ENCODE data around the gene IL1RAP. TPM values are rescaled to one million over a fixed set of nuclear protein-coding genes. Genes with fewer than 3 reads are reported as not detected.

IL1RAP gene
- total RNA-seq, 2 experiments from 2014 or later: 2.1 to 5.6 TPM

DNA sequence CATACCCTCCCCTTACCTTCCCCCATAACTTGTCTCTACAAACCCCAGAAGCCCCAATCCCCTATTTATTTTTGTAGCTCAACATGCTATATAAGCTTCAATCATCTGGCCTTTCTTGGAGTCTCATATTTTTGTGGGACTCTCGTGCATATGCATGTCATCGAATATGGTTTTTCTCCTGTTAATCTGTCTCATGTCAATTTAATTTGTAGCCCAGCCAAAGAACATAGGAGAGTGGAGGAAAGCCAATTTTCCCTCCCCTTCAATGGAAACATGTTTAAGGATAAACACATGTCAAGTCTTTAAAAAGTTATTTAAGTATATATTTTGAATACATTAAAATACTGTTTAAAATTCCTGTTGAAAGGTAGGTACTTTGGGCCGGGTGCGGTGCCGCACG is 176.4 kb downstream of the IL1RAP start:
- Histone ChIP-seq H3K9me3 (ENCODE audit: low read length) (no peaks in the 10 kb centered on the region), H3K27ac (ENCODE audit: low read depth, low read length, poor library complexity, severe bottlenecking) (no peak overlapping the region), H3K4me1 (ENCODE audit: insufficient read depth, low read length, poor library complexity, severe bottlenecking) (no peaks in the 10 kb centered on the region), H3K9me2 (ENCODE audit: insufficient read depth, low read length) (no peaks in the 10 kb centered on the region), H2AFZ (ENCODE audit: low read length) (no peak overlapping the region), H4K20me1 (ENCODE audit: insufficient read depth, low read length) (no peaks in the 10 kb centered on the region), H3K4me3 (ENCODE audit: low read depth, low read length, poor library complexity, severe bottlenecking) (no peak overlapping the region), H3K4me2 (ENCODE audit: low read length) (no peak overlapping the region), H3K79me2 (ENCODE audit: insufficient read depth, low read depth, low read length) (no peaks in the 10 kb centered on the region), H3K36me3 (ENCODE audit: insufficient read depth, low read length) (no peaks in the 10 kb centered on the region)
- no peak for DNase-seq (ENCODE audit: low spot score)
- BruUV-seq (replicated peaks): no TSS peak
- TF ChIP-seq, protein P1, sequence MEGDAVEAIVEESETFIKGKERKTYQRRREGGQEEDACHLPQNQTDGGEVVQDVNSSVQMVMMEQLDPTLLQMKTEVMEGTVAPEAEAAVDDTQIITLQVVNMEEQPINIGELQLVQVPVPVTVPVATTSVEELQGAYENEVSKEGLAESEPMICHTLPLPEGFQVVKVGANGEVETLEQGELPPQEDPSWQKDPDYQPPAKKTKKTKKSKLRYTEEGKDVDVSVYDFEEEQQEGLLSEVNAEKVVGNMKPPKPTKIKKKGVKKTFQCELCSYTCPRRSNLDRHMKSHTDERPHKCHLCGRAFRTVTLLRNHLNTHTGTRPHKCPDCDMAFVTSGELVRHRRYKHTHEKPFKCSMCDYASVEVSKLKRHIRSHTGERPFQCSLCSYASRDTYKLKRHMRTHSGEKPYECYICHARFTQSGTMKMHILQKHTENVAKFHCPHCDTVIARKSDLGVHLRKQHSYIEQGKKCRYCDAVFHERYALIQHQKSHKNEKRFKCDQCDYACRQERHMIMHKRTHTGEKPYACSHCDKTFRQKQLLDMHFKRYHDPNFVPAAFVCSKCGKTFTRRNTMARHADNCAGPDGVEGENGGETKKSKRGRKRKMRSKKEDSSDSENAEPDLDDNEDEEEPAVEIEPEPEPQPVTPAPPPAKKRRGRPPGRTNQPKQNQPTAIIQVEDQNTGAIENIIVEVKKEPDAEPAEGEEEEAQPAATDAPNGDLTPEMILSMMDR (conservative IDR thresholded peaks at IDR 0.05; ENCODE audit: low read length): no peak
- no peak for TF ChIP-seq EZH2phosphoT487 (IDR thresholded peaks at IDR 0.05; ENCODE audit: borderline replicate concordance, low read depth, low read length)
- CTCF ChIA-PET (ENCODE audit: unreplicated experiment): no interaction called here
- POLR2A ChIA-PET: no interaction called here
- intact Hi-C loops (cut with micrococcal nuclease; ENCODE audit: unreplicated experiment): no loop called here

DNA sequence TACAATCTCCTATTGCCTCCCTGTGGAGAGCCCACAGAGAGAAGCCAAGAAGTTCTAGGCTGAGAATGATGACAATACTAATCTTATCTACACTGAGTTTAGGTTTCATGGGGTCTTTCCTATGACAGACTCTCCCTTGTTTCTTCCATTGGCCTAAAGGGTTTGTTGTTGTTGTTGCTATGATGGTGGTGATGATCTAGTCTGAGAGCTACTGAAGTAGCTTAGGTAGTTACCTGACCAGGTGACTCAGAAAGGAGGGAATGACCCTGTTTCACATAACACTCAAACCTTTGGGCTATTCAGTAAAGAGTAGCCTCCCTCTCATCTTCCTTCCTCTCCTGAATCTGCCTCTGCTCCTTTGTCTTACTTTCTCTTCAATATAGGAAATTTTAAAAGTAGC is 178.4 kb downstream of the IL1RAP start:
- Histone ChIP-seq H3K27ac (ENCODE audit: low read depth, low read length, poor library complexity, severe bottlenecking) (no peak overlapping the region), H3K79me2 (ENCODE audit: insufficient read depth, low read depth, low read length) (no peaks in the 10 kb centered on the region), H3K4me2 (ENCODE audit: low read length) (no peak overlapping the region), H3K36me3 (ENCODE audit: insufficient read depth, low read length) (no peaks in the 10 kb centered on the region), H3K9me3 (ENCODE audit: low read length) (no peaks in the 10 kb centered on the region), H3K4me1 (ENCODE audit: insufficient read depth, low read length, poor library complexity, severe bottlenecking) (no peaks in the 10 kb centered on the region), H2AFZ (ENCODE audit: low read length) (no peak overlapping the region), H3K4me3 (ENCODE audit: low read depth, low read length, poor library complexity, severe bottlenecking) (no peak overlapping the region), H3K9me2 (ENCODE audit: insufficient read depth, low read length) (no peaks in the 10 kb centered on the region), H4K20me1 (ENCODE audit: insufficient read depth, low read length) (no peaks in the 10 kb centered on the region)
- intact Hi-C loops (cut with micrococcal nuclease; ENCODE audit: unreplicated experiment): no loop called here
- no peak for DNase-seq (ENCODE audit: low spot score)
- TF ChIP-seq EZH2phosphoT487 (IDR thresholded peaks at IDR 0.05; ENCODE audit: borderline replicate concordance, low read depth, low read length): no peak
- TF ChIP-seq, protein P1 (conservative IDR thresholded peaks at IDR 0.05; ENCODE audit: low read length): no peak
- POLR2A ChIA-PET: no interaction called here
- CTCF ChIA-PET (ENCODE audit: unreplicated experiment): no interaction called here
- no TSS peak for BruUV-seq (replicated peaks)

DNA sequence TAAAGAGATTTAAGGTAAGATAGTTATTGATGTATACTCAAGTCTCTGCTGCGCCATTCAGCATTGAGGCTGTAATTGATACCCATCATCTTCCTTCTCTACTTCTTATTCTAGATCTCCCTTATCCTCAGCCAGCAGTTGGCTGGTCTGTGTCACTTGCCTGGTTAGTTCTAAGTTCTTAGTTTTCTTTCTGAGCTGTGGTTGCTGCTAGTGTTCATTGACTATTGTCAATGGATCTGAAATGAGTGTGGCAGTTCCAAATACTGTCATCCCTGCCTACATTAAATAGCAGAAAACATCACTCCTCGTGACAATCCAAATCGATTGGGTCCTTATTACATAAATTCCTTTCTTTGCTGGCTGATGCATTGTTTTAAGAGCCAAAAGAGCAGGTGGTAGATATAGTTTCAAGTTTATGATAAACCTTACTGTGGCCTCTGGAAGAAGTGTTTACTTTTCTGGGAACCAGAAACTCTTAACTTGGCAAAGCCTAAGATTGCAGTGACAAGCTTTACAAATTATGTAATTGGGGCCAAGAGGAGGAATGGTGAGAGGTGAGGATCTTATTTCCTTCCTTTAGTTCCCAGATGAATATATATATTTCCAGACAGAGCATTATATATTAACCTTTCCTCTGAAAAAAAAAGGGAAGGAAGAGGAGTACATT is 180.6 kb downstream of the IL1RAP start:
- Histone ChIP-seq H3K4me3 (ENCODE audit: low read depth, low read length, poor library complexity, severe bottlenecking) (no peak overlapping the region), H3K36me3 (ENCODE audit: insufficient read depth, low read length) (no peaks in the 10 kb centered on the region), H3K9me3 (ENCODE audit: low read length) (no peaks in the 10 kb centered on the region), H3K79me2 (ENCODE audit: insufficient read depth, low read depth, low read length) (no peaks in the 10 kb centered on the region), H3K27ac (ENCODE audit: low read depth, low read length, poor library complexity, severe bottlenecking) (no peak overlapping the region), H3K4me2 (ENCODE audit: low read length) (no peak overlapping the region), H3K4me1 (ENCODE audit: insufficient read depth, low read length, poor library complexity, severe bottlenecking) (no peaks in the 10 kb centered on the region), H3K9me2 (ENCODE audit: insufficient read depth, low read length) (no peaks in the 10 kb centered on the region), H4K20me1 (ENCODE audit: insufficient read depth, low read length) (no peaks in the 10 kb centered on the region), H2AFZ (ENCODE audit: low read length) (no peak overlapping the region)
- DNase-seq (ENCODE audit: low spot score): no peak
- TF ChIP-seq, protein P1 (conservative IDR thresholded peaks at IDR 0.05; ENCODE audit: low read length): no peak
- TF ChIP-seq EZH2phosphoT487 (IDR thresholded peaks at IDR 0.05; ENCODE audit: borderline replicate concordance, low read depth, low read length): no peak
- intact Hi-C loops (cut with micrococcal nuclease; ENCODE audit: unreplicated experiment): loop anchor here (5.0 kb wide), 1 partner anchor 732 kb away; no protein-coding TSS in a partner anchor
- ChIA-PET POLR2A (interaction anchor here (0.5 kb wide), 1 partner anchor 100 kb away, joined by 3 read pairs; no protein-coding TSS in a partner anchor), CTCF (ENCODE audit: unreplicated experiment) (no interaction called here)
- no TSS peak for BruUV-seq (replicated peaks)
